WTC11 (cell line): ENCODE data around the gene NR5A1. TPM values are rescaled to one million over a fixed set of nuclear protein-coding genes. Genes with fewer than 3 reads are reported as not detected.

Experiments
- ATAC-seq: fragments of 200-7000 bp; cut with Tn5 transposase; 2 replicates; pipeline ENCODE4 v1.10.0; 2021; ENCODE audit warnings: mild to moderate bottlenecking, moderate library complexity
- CTCF ChIA-PET: fragments of 300-600 bp; sonication (Branson Sonifier 250); formaldehyde crosslinking; loops from one replicate; lab custom pipeline; 2021; ENCODE audit warnings: antibody characterized with exemption; lab: Charles Lee
- POLR2A ChIA-PET: fragments of 350-600 bp; sonication (Branson Sonifier 250); formaldehyde crosslinking; loops from one replicate; lab custom pipeline; 2021; ENCODE audit warnings: antibody characterized with exemption; lab: Charles Lee
- DNase-seq: peaks from one replicate; pipeline ENCODE4 v3.0.0; 2021; ENCODE audit warnings: low spot score
- H3K27ac Mint-ChIP-seq: 2 replicates; pipeline ENCODE4 v1.8.0; 2021; ENCODE audit warnings: mixed read lengths
- H3K27me3 Mint-ChIP-seq: 2 replicates; pipeline ENCODE4 v1.8.0; 2021; ENCODE audit warnings: low read depth, mild to moderate bottlenecking, moderate library complexity, mixed read lengths
- H3K36me3 Mint-ChIP-seq: 2 replicates; pipeline ENCODE4 v1.8.0; 2021; ENCODE audit warnings: mixed read lengths
- H3K4me1 Mint-ChIP-seq: 2 replicates; pipeline ENCODE4 v1.8.0; 2022; ENCODE audit warnings: mixed read lengths
- H3K4me3 Mint-ChIP-seq: 2 replicates; pipeline ENCODE4 v1.8.0; 2021; ENCODE audit warnings: mild to moderate bottlenecking, moderate library complexity, mixed read lengths
- H3K9me3 Mint-ChIP-seq: 2 replicates; pipeline ENCODE4 v1.8.0; 2021; ENCODE audit warnings: mixed read lengths
- ARID4B ChIP-seq: sonication (generic); formaldehyde crosslinking; IDR thresholded peaks from 2 replicates; pipeline ENCODE4 v1.8.0; 2023; ENCODE audit warnings: missing genetic modification reagents, mild to moderate bottlenecking, borderline replicate concordance
- CTCF ChIP-seq: fragments of 200-600 bp; IDR thresholded peaks from 2 replicates; pipeline ENCODE4 v1.8.0; 2022; ENCODE audit warnings: antibody characterized with exemption
- E2F1 ChIP-seq: sonication (generic); formaldehyde crosslinking; IDR thresholded peaks from 2 replicates; pipeline ENCODE4 v1.8.0; 2022; ENCODE audit warnings: mild to moderate bottlenecking, missing genetic modification reagents
- ETV6 ChIP-seq: sonication (generic); formaldehyde crosslinking; IDR thresholded peaks from 2 replicates; pipeline ENCODE4 v1.8.1; 2022; ENCODE audit warnings: mild to moderate bottlenecking, missing genetic modification reagents
- FOXJ3 ChIP-seq: sonication (generic); formaldehyde crosslinking; IDR thresholded peaks from 2 replicates; pipeline ENCODE4 v1.9.0; 2021; ENCODE audit warnings: missing genetic modification reagents, mild to moderate bottlenecking, borderline replicate concordance
- GABPB1 ChIP-seq: sonication (generic); formaldehyde crosslinking; IDR thresholded peaks from 2 replicates; pipeline ENCODE4 v1.8.1; 2023; ENCODE audit warnings: mild to moderate bottlenecking, missing genetic modification reagents
- MLX ChIP-seq: sonication (generic); formaldehyde crosslinking; IDR thresholded peaks from 2 replicates; pipeline ENCODE4 v1.8.1; 2023; ENCODE audit warnings: mild to moderate bottlenecking, missing genetic modification reagents, moderate library complexity
- MYBL2 ChIP-seq: sonication (generic); formaldehyde crosslinking; IDR thresholded peaks from 2 replicates; pipeline ENCODE4 v1.8.1; 2023; ENCODE audit warnings: mild to moderate bottlenecking, moderate library complexity, missing genetic modification reagents
- PRDM15 ChIP-seq: sonication (generic); formaldehyde crosslinking; IDR thresholded peaks from 2 replicates; pipeline ENCODE4 v1.8.0; 2022; ENCODE audit warnings: missing genetic modification reagents
- TCF7 ChIP-seq: sonication (generic); formaldehyde crosslinking; IDR thresholded peaks from 2 replicates; pipeline ENCODE4 v1.8.0; 2022; ENCODE audit warnings: mild to moderate bottlenecking, low read depth, missing genetic modification reagents, moderate library complexity
- ZNF121 ChIP-seq: sonication (generic); formaldehyde crosslinking; IDR thresholded peaks from 2 replicates; pipeline ENCODE4 v1.8.0; 2023; ENCODE audit warnings: missing genetic modification reagents
- ZNF263 ChIP-seq: sonication (generic); formaldehyde crosslinking; IDR thresholded peaks from 2 replicates; pipeline ENCODE4 v1.8.1; 2022; ENCODE audit warnings: low read depth, mild to moderate bottlenecking, moderate library complexity, missing genetic modification reagents
- ZNF281 ChIP-seq: sonication (generic); formaldehyde crosslinking; IDR thresholded peaks from 2 replicates; pipeline ENCODE4 v1.8.0; 2023; ENCODE audit warnings: mild to moderate bottlenecking, missing genetic modification reagents
- ZNF425 ChIP-seq: fragments of 250-450 bp; sonication (Bioruptor Pico); conservative IDR thresholded peaks from 2 replicates; pipeline ENCODE4 v1.9.0; 2021; ENCODE audit warnings: mild to moderate bottlenecking
- ZNF532 ChIP-seq: fragments of 250-450 bp; sonication (Bioruptor Pico); IDR thresholded peaks from 2 replicates; pipeline ENCODE4 v1.9.0; 2021; ENCODE audit warnings: mild to moderate bottlenecking, borderline replicate concordance
- ZNF671 ChIP-seq: fragments of 250-450 bp; sonication (Bioruptor Pico); IDR thresholded peaks from 2 replicates; pipeline ENCODE4 v1.8.0; 2021; ENCODE audit warnings: mild to moderate bottlenecking
- total RNA-seq: library from RNA; stranded (reverse); gene quantifications from 3 replicates; pipeline ENCODE4 v1.2.3, GENCODE V29; 2021

NR5A1 gene
- total RNA-seq, 1 experiment from 2014 or later: 0.77 TPM

- ChIA-PET CTCF (no interaction called here), POLR2A (no interaction called here)
- DNase-seq (no peak), ATAC-seq (no peak)
- Mint-ChIP-seq H3K27me3 (no peaks in the 10 kb centered on the region), H3K4me1 (0 out of 2 replicates have a peak, but pooled peaks cover 5% of the 10 kb centered on the region), H3K4me3 (no peak overlapping the region), H3K9me3 (peaks cover 4% of the 10 kb centered on the region), H3K27ac (no peak overlapping the region), H3K36me3 (peaks cover 37% of the 10 kb centered on the region)
- TF ChIP-seq MYBL2 (CRISPR knock-in tag): no peak
- no peak for TF ChIP-seq ZNF671
- no peak for TF ChIP-seq ZNF263 (CRISPR knock-in tag)
- no peak for TF ChIP-seq ZNF121
- TF ChIP-seq PRDM15: no peak
- no peak for TF ChIP-seq ARID4B (CRISPR knock-in tag)
- TF ChIP-seq TCF7: no peak
- no peak for TF ChIP-seq ETV6 (CRISPR knock-in tag)
- TF ChIP-seq FOXJ3 (CRISPR knock-in tag): no peak
- TF ChIP-seq GABPB1 (CRISPR knock-in tag): no peak
- no peak for TF ChIP-seq ZNF281 (CRISPR knock-in tag)
- no peak for TF ChIP-seq E2F1 (CRISPR knock-in tag)
- TF ChIP-seq CTCF: no peak
- no peak for TF ChIP-seq MLX (CRISPR knock-in tag)
- no peak for TF ChIP-seq ZNF425 (CRISPR knock-in tag)
- TF ChIP-seq ZNF532 (CRISPR knock-in tag): no peak
These were observed 10.4 kb upstream of the NR5A1 start for GRCh38 chr9:124517600-124517999.
